Stimulated activated CD4-positive, alpha-beta T cell treated with anti-CD3 and anti-CD28 coated beads, TNF-alpha, amount 100 ng/mL, for 4 hours (primary cell): ENCODE measurements around the gene TRIM27.
A peak's percentile ranks its signal among the peaks of the same experiment; 100 is the strongest.
"Not testable (repeated sequence)": the region's sequence is repeated elsewhere in the genome, so short reads cannot be mapped to it uniquely, and the experiment has no call there.

Source experiments
- DNase-seq, 3 experiments: peaks; one replicate each; pipeline ENCODE4 v3.0.0-alpha.2; 2020; ENCODE audit warnings: low read depth in 3 of 3

The TRIM27 gene

DNA sequence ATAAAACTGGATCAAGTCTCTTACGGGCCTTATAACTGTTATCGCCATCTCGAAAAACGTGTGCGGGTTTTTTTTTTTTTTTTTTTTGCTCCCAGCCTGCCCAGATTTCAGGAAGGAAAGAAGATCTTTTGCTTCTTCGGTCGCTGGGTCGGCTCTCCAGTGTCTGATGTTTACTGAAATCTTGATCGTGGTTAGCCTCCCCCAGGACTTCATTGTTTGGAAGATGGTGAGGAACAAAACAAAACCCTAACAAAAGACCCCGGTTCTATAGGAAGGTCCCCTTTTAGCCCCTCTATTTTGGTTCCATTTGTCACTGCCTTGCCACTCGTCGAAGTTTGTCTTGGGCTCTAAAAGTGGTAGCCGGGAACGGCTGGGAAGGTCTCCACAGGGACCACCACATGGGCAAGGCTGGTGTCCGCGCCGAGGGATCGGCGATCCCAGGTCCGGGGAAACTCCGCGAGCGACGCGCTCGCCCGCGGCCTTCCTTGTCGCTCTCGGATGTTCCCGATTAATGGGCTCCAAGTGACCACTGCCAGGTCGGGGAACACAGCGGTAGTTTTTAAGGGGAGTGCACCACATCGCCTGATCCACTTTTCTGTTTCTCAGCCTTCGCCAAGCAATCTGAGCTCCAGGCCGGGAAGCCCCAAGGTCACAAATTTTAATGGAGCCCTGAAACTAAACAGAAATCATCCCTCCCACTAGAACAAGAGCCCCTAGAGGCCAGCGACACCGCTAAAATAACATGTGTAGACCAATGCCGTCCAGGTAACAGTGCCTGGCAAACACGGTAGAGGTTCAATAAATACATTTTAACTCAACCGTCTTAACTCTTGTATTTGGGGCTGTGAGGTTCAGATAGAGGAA lies 27.0 kb downstream of the TRIM27 start:
- DNase-seq = peak in 2 of 3 experiments; percentile 12 to 16

DNA sequence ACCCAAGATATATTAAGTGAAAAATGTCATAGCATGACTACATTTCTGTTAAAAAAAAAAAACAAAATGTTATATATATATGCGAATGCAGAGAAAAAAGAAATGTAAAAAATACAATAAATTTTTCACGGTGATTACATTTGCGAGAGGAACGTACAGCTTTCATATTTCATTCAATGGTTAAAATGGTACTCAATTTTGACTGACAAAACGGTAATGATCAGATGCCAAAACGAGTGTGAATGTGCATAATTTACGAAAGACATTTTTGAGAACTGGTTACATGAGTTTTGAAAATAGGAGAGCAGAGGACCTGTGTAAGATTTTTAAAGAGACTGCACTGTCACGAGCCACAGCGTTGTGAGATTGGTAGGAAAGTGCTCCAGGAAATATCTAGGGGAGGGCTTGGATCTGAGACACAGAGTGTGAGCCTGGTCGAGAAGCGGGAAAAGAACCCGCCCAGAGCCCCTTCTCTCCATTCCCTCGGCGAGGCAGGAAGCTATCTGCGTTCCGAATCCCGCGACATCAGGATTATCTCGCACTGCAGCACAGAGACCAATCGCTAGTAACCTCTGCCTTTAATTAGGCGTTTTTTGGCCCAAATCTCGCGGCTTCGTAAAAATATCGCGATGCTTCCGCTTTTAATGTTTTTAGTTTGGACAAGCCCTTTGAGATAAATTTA lies 28.5 kb downstream of the TRIM27 start:
- DNase-seq = peak; percentile 69 to 83 (median 83)

DNA sequence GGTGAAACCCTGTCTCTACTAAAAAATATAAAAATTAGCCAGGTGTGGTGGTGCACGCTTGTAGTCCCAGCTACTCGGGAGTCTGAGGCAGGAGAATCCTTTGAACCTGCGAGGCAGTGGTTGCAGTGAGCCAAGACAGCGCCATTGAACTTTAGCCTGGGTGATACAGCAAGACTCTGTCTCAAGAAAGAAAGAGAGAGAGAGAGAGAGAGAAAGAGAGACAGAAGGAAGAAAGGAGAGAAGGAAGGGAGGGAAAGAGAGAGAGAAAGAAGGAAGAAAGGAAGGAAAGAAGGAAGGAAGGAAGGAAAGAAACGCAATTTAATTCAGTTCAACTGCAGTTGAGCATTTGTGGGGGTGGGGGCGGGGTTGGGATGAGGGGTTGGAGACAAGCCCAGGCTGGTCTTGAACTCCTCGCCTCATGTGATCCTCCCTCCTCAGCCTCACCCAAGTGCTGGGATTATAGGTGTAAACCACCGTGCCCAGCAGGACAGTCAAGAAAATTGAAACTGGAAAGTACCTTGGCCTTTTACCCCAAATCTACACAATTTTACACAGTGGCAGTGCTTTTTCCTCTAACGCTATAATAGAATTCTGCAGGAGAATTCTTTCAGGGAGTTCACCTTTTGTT lies 30.5 kb downstream of the TRIM27 start:
- DNase-seq = no peak

DNA sequence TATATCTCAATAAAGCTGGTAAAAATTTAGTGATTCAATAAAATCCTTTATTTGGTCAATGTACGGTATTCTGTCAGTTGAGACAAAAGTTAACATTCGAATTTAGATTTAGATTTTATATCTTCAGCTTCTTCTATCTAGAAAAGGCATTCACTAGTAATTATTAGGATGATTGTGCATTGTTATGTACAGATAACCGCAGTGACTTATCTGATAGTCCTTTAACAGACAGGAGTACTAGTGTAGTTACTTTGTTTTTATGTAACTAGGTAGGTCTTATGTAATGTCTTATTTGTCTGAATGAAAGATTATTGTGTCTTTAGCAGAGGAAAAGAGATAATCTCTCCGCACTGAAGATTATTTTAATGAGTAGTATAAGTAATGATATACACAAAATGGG lies 31.3 kb downstream of the TRIM27 start:
- no peak for DNase-seq

DNA sequence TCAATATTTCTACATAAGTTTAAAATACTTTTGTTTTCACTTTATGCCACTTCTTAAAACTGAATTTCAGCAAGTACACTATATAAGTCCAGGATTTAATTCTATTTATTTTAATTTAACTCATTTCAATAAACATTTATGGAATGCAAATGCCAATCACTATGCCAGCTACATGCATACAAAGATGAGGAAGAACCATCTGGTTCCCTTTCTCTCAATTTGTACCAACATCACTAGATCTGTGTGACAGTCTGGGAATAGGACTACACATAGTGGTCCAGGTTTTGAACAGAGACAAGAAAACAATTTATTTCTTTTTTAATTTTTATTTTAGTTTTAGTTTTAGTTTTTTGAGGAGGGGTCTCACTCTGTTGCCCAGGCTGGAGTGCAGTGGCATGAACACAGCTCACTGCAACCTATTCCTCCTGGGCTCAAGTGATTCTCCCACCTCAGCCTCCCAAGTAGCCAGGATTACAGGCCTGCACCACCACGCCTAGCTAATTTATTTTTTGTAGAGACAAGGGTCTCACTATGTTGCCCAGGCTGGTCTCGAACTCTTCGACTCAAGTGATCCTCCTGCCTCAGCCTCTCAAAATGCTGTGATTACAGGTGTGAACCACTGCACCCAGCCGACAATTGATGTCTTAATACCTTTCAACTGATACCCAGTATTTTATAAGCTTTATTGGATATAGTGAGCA lies 35.8 kb downstream of the TRIM27 start:
- no peak for DNase-seq

DNA sequence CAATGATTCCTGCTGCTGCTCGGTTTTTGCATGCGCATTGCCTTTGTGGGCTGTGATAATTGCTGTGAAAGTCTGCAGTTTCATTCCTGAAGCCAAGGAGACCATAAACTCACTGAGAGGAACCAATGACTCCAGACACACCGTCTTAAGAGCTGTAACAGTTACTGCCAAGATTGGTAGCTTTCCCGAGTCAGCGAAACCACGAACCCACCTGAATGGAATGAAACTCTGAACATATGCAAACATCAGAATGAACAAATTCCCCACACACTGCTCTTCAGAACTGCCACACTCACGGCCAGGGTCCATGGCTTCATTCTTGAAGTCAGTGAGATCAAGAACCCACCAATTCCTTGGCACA lies 37.7 kb downstream of the TRIM27 start:
- no peak for DNase-seq

DNA sequence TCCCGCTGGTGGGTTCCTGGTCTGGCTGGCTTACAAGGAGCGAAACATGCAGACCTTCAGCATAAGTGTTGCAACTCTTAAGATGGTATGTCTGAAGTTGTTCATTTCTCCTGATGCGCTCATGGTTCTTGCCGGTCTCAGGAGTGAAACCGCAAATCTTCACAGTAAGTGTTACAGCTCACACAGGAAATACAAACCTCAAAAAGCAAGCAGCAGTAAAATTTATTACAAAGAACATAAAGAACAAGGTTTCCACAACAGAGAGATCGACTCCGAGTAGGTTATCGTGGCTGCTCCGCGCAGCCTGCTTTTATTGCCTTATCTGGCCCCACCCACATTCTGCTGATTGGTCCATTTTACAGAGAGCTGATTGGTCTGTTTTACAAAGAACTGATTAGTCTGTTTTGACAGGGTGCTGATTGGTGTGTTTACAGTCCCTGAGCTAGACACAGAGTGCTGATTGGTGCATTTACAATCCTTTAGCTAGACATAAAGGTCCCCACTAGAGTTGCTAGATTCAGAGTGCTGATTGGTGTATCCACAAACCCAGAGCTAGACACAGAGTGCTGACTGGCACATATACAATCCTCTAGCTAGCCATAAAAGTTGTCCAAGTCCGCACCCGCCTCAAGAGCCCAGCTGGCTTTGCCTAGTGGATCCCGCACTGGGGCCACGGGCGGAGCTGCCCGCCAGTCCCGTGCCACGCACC lies 39.2 kb downstream of the TRIM27 start:
- DNase-seq = peak; percentile 9 to 60 (median 50)

DNA sequence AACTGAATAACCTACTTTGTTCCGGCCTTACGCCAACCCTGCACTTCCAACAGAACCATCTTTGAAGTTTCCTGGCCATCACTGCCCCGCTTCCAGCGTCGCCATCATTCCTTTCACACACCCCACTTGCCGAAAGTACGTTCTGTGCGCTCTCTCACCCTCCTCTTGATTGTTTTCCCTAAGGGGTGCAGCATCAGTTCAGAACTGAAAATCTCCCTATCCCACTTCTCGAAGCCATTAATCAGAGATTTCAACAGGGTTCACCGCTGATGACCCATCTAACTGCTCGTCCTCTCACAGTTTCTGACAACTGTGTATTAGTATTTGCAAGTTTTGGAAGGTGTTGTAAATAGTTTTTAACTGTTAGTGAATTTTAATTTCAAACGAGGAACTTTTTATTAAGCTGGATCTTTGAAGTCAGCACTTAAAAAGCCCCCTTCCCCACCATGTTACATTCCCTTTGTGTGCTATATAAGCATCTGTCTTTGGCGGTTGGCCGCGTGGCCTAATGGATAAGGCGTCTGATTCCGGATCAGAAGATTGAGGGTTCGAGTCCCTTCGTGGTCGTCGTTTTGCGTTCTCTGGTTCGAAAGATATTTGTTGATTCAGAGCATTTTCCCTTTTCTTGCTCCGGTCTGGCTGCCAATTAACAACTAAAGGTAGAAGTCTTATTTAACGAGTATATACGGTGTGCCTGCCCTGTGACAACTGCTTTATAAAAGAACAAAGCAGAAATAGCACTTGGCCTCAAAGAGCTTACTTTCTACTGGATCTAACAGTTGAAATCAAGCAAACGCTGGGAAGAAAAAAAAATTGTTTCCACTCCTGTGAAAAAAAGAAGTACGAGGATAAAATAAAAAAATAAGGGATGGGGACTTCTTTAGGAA lies 42.6 kb downstream of the TRIM27 start:
- peak; percentile 32 to 45 (median 40) for DNase-seq

DNA sequence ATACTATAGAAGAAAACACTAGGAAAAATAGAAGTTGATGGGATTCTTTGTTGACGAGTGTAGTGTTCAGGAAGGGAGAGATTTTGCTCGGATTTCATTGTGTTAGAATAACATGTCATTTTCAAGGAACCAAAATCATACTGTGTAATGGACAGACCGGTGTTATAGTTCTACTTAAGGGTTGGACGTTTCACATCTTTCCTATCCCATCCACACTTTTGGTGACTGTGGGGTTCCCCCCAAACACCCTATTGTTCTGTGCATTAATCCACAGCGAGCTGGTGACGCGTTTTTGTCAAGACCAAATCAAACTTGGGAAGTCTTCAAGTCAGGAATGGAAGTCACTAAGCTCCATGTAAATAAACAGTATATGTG lies 43.3 kb downstream of the TRIM27 start:
- no peak for DNase-seq

DNA sequence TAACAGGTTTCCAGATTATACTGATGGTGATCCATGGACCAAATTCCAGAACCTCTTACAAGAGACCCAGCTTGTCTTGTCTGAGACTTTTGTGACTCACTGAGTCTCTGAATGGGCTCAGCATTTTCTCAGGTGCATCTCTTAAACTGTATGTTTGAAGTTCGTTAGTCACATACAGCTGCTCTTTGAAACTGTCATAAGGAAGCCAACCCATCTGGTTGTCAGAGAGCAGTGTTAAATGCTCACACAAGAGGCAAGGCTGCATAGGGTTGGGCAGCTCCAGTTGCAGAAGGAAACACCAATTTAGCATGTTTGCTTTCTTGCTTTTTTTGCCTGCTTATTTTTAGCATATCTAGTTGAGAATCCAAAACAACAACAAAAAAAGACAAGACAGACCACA lies 47.1 kb downstream of the TRIM27 start:
- no peak for DNase-seq

DNA sequence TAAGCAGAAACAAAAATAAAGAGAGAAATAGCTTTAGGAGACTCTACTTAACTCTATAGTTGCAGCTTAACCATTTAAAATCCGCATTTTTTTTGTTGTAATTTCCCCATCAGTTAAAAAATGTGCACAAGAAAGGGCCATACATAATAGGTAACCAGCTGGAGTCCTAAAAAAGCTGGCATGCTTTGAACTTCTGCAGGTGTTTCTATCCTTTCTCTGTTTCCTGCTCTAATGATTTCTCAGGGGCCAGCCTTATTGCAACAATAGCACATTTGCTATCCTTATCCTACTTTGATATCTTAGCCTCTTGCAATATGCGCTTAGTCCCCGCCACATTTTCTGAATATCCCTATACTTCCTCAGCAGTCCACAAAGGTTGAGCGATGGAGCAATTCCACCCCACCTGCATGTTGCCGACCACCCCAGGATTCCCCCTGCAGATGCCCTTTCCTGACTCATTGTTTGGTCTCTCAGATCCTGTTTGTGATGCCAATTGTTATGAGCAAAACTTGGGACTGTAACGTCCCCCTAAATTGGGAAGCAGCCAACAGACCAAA lies 48.5 kb downstream of the TRIM27 start:
- no peak for DNase-seq

DNA sequence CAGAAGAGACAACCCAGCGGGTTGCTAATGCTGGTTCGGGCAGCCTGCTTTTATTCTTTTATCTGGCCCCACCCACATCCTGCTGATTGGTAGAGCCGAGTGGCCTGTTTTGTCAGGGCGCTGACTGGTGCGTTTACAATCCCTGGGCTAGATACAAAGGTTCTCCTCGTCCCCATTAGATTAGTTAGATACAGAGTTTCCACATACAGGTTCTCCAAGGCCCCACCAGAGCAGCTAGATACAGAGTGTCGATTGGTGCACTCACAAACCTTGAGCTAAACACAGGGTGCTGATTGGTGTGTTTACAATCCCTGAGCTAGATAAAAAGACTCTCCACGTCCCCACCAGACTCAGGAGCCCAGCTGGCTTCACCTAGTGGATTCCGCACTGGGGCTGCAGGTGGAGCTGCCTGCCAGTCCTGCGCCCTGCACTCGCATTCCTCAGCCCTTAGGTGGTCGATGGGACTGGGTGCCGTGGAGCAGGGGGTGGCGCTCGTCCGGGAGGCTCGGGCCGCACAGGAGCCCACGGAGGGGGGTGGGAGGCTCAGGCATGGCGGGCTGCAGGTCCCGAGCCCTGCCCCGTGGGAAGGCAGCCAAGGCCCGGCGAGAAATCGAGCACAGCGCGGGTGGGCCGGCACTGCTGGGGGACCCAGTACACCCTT lies 51.5 kb downstream of the TRIM27 start:
- not testable (repeated sequence) for DNase-seq

DNA sequence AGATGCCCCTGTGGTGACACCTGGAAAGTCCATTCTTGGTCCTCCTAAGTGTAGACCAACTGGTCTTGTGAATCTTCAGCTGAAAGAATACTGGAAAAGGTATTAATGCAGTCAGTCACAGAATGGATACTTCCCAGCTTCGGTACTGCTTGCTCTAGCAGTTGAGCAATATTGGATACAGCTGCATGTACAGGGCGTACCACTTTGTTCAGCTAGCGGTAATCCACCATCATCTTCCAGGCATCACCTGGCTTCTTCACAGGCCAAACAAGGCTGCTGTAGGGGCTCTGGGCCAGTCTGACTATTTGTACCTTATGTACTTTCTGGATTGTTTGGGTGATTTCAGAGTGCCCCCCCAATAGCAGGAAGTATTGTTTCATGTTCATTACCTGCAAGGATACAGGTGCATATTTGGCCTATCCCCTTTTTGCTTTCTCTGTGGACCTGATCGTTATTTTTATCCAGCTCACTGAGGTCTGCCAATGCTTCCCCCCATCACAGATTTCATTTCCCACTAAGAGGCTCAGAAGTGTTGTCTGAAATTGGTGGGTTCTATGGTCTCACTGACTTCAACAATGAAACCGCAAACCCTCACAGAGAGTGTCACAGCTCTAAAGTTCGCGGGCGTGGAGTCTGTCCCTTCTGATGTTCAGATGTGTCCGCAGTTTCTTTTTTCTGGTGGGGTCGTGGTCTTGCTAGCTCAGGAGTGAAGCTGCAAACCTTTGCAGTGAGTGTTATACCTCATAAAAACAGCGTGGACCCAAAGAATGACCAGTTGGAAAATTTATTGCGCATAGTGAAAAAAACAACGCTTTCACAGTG lies 52.2 kb downstream of the TRIM27 start:
- no peak for DNase-seq

DNA sequence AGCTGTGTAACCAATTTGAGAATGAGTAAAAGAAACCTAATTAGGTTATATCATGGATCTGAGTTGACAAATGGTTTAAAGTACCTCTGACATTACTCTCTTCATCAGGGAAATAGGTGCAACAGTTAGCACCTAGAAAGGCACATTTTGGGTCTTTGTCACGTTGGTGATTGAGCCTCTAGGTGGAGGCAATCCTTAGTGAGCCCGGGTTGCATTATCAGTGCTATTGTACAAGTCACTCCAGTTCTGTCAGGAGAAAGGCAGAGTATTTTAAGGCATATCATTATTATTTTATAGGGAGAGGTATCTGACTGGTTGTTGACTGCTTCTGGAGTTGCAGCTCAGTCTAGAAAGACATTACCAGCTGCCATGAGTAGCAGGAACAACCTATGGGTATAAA lies 54.9 kb downstream of the TRIM27 start:
- DNase-seq = no peak

DNA sequence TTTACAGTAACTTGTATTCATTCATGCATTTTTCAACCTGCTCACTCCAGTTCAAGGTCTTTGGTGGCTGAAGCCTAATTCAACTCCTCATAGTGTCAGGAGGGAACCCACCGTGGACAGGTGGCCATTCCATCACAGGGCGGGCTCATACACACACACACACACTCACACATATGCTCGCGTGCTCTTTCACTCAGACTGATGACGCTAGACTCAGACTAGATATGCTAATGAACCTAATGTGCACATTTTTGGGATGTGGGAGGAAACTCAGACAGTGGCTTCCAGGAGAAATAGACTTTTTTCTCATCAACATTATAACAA lies 56.7 kb downstream of the TRIM27 start:
- no peak for DNase-seq

DNA sequence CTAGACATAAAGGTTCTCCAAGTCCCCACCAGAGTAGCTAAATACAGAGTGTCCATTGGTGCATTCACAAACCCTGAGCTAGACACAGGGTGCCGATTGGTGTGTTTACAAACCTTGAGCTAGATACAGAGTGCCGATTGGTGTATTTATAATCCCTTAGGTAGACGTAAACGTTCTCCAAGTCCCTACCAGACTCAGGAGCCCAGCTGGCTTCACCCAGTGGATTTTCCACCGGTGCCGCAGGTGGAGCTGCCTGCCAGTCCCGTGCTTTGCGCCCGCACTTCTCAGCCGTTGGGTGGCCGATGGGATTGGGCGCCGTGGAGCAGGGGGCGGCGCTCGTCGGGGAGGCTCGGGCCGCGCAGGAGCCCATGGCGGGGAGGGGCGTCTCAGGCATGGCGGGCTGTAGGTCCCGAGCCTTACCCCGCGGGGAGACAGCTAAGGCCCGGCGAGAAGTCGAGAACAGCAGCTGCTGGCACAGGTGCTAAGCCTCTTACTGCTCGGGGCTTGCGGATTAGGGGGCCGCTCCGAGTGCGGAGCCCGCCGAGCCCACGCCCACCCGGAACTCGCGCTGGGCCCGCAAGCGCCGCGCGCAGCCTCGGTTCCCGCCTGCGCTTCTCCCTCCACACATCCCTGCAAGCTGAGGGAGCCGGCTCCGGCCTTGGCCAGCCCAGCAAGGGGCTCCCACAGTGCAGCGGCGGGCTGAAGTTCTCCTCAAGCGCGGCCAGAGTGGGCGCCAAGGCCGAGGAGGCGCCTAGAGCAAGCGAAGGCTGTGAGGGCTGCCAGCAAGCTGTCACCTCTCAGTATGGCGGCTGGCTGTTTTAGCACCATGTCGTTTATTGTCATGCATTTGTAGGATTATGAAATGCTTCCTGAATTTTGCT lies 57.3 kb downstream of the TRIM27 start:
- peak; percentile 42 to 68 (median 55) for DNase-seq

DNA sequence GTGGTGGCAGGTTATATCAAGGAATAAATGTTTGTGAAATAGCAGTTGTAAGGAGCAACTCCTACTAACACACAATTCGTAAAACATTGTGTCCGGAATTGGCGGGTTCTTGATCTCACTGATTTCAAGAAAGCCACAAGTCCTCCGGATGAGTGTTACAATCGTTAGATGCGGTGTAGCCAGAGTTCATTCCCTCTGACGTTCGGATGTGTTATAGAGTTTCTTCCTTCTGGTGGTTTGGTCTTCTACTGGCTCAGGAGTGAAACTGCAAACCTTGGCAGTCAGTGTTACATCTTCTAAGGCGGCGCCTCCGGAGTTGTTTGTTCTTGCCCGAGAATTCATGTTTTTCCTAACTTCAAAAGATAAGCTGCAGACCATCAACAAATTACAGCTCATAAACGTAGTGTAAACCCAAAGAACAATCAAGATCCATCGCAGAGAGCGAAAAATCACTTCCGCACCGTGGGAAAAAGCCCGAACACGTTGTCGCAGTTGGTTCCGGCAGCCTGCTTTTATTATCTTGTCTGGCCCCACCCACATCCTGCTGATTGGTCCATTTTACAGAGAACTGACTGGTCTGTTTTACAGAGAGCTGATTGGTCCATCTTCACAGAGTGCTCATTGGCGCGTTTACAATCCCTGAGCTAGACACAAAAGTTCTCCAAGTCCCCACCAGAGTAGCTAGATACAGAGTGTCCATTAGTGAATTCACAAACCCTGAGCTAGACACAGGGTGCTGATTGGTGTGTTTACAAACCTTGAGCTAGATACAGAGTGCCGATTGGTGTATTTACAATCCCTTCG lies 58.2 kb downstream of the TRIM27 start:
- peak in 2 of 3 experiments; percentile 14 to 23 for DNase-seq
